GM23338 (cell line): ENCODE data around the gene SPRED2. TPM values are rescaled to one million over a fixed set of nuclear protein-coding genes. Genes with fewer than 3 reads are reported as not detected.

ENCODE experiments used
- ATAC-seq: fragments of 200-7000 bp; cut with Tn5 transposase; 3 replicates; pipeline ENCODE4 v1.9.1; 2020
- DNase-seq: peaks from one replicate; pipeline ENCODE4 v3.0.0-alpha.2; 2015; ENCODE audit warnings: low spot score
- H2AFZ ChIP-seq: fragments of 200-600 bp; sonication (generic); 2 replicates; pipeline ENCODE4 v1.8.0; 2016; ENCODE audit warnings: antibody characterized with exemption, mild to moderate bottlenecking, moderate library complexity
- H3F3A ChIP-seq: fragments of 200-600 bp; sonication (generic); replicated peaks from 2 replicates; pipeline ENCODE4 v1.8.0; 2017; ENCODE audit warnings: antibody characterized with exemption, mixed run types, low read depth
- H3K27ac ChIP-seq: fragments of 200-600 bp; sonication (generic); 2 replicates; pipeline ENCODE4 v1.6.1; 2016; ENCODE audit warnings: low read depth
- H3K27me3 ChIP-seq: fragments of 200-600 bp; sonication (generic); 2 replicates; pipeline ENCODE4 v1.8.0; 2016; ENCODE audit warnings: mild to moderate bottlenecking, mixed run types, moderate library complexity; ENCODE audit not compliant: insufficient read depth
- H3K36me3 ChIP-seq: fragments of 200-600 bp; sonication (generic); 2 replicates; pipeline ENCODE4 v1.8.0; 2016; ENCODE audit warnings: mild to moderate bottlenecking; ENCODE audit not compliant: insufficient read depth
- H3K4me1 ChIP-seq: fragments of 200-600 bp; sonication (generic); 2 replicates; pipeline ENCODE4 v1.8.0; 2016; ENCODE audit warnings: mild to moderate bottlenecking, moderate library complexity; ENCODE audit not compliant: insufficient read depth
- H3K4me2 ChIP-seq: fragments of 200-600 bp; sonication (generic); 2 replicates; pipeline ENCODE4 v1.7.1; 2017; ENCODE audit warnings: mixed run types
- H3K4me3 ChIP-seq: fragments of 200-600 bp; sonication (generic); 2 replicates; pipeline ENCODE4 v1.6.1; 2016; ENCODE audit warnings: mixed run types
- H3K79me2 ChIP-seq: fragments of 200-600 bp; sonication (generic); replicated peaks from 2 replicates; pipeline ENCODE4 v1.8.0; 2017; ENCODE audit warnings: mild to moderate bottlenecking; ENCODE audit not compliant: insufficient read depth
- H3K9me2 ChIP-seq: fragments of 200-600 bp; sonication (generic); 2 replicates; pipeline ENCODE4 v1.8.0; 2017; ENCODE audit not compliant: insufficient read depth
- H4K20me1 ChIP-seq: fragments of 200-600 bp; sonication (generic); replicated peaks from 2 replicates; pipeline ENCODE4 v1.8.0; 2017; ENCODE audit warnings: mild to moderate bottlenecking; ENCODE audit not compliant: insufficient read depth
- H3K27ac Mint-ChIP-seq: 2 replicates; pipeline ENCODE4 v1.8.0; 2020; ENCODE audit warnings: inconsistent platforms, mild to moderate bottlenecking, moderate library complexity, mixed read lengths
- H3K27me3 Mint-ChIP-seq: 3 replicates; pipeline ENCODE4 v1.8.0; 2022; ENCODE audit warnings: low read depth, mild to moderate bottlenecking, moderate library complexity, mixed read lengths, inconsistent platforms; ENCODE audit not compliant: insufficient read depth, poor library complexity
- H3K36me3 Mint-ChIP-seq: 3 replicates; pipeline ENCODE4 v1.8.0; 2021; ENCODE audit warnings: low read depth, mild to moderate bottlenecking, inconsistent platforms, moderate library complexity, mixed read lengths
- H3K4me1 Mint-ChIP-seq: 3 replicates; pipeline ENCODE4 v1.8.0; 2020; ENCODE audit warnings: mild to moderate bottlenecking, inconsistent platforms, mixed read lengths
- H3K4me3 Mint-ChIP-seq: 3 replicates; pipeline ENCODE4 v1.8.0; 2021; ENCODE audit warnings: moderate library complexity, mild to moderate bottlenecking, inconsistent platforms, mixed read lengths
- H3K9me3 Mint-ChIP-seq: 3 replicates; pipeline ENCODE4 v1.8.0; 2020; ENCODE audit warnings: moderate library complexity, mild to moderate bottlenecking, inconsistent platforms, mixed read lengths
- CREB1 ChIP-seq: fragments of 250-450 bp; sonication (Bioruptor Pico); IDR thresholded peaks from 2 replicates; pipeline ENCODE4 v1.5.0; 2020; ENCODE audit warnings: low read depth, mild to moderate bottlenecking, moderate library complexity
- EZH2 ChIP-seq: fragments of 200-600 bp; sonication (generic); IDR thresholded peaks from one replicate; pipeline ENCODE4 v1.8.0; 2017; ENCODE audit warnings: antibody characterized with exemption, mild to moderate bottlenecking, low read depth; ENCODE audit not compliant: unreplicated experiment
- EZH2phosphoT487 ChIP-seq: fragments of 200-600 bp; sonication (generic); IDR thresholded peaks from one replicate; pipeline ENCODE4 v1.8.1; 2018; ENCODE audit warnings: antibody characterized with exemption; ENCODE audit not compliant: unreplicated experiment
- JUNB ChIP-seq: IDR thresholded peaks from one replicate; pipeline ENCODE4 v1.6.1; 2016; ENCODE audit warnings: antibody characterized with exemption; ENCODE audit not compliant: unreplicated experiment
- NANOG ChIP-seq: IDR thresholded peaks from 2 replicates; pipeline ENCODE4 v1.6.1; 2016; ENCODE audit warnings: antibody characterized with exemption, borderline replicate concordance
- POLR2AphosphoS5 ChIP-seq: IDR thresholded peaks from 2 replicates; pipeline ENCODE4 v1.6.1; 2016; ENCODE audit warnings: antibody characterized with exemption, low read depth
- STAT1 ChIP-seq: IDR thresholded peaks from one replicate; pipeline ENCODE4 v1.6.1; 2016; ENCODE audit warnings: antibody characterized with exemption; ENCODE audit not compliant: unreplicated experiment
- ZNF114 ChIP-seq: fragments of 250-450 bp; sonication (Bioruptor Pico); IDR thresholded peaks from 2 replicates; pipeline ENCODE4 v1.5.0; 2020; ENCODE audit warnings: mild to moderate bottlenecking, moderate library complexity
- ZNF331 ChIP-seq: fragments of 250-450 bp; sonication (Bioruptor Pico); IDR thresholded peaks from 2 replicates; pipeline ENCODE4 v1.5.0; 2020; ENCODE audit warnings: low read depth, mild to moderate bottlenecking, moderate library complexity
- polyA plus RNA-seq: library from polyadenylated mRNA; unstranded; fragments of >200 nt; fragmentation: Nextera tagmentation; extraction: Ambion mirVana; gene quantifications from 2 replicates; pipeline ENCODE4 v1.2.1, GENCODE V29; 2016
- total RNA-seq: library from RNA; depleted of rRNA; stranded (reverse); fragments of >200 nt; shearing (Covaris generic); gene quantifications from 2 replicates; pipeline ENCODE4 v1.2.3, GENCODE V29; 2014
- TF ChIP-seq, protein P1 (sequence below), 2 experiments: fragments of 200-600 bp in 1 of 2; sonication (generic) in 1 of 2; conservative IDR thresholded peaks; 2 replicates each; pipeline versions ENCODE4 v1.5.1 to v1.6.1; 2016 to 2017; ENCODE audit warnings: antibody characterized with exemption in 2 of 2, low read depth in 2 of 2, mild to moderate bottlenecking in 2 of 2, moderate library complexity in 1 of 2
- TF ChIP-seq, protein P2 (sequence below): IDR thresholded peaks from 2 replicates; pipeline ENCODE4 v1.6.1; 2016; ENCODE audit warnings: antibody characterized with exemption
- TF ChIP-seq, protein P3 (sequence below): fragments of 250-450 bp; sonication (Bioruptor Pico); IDR thresholded peaks from 2 replicates; pipeline ENCODE4 v1.5.0; 2020; ENCODE audit warnings: mild to moderate bottlenecking, moderate library complexity
- TF ChIP-seq, protein P4 (sequence below): IDR thresholded peaks from one replicate; pipeline ENCODE4 v1.6.1; 2018; ENCODE audit warnings: antibody characterized with exemption; ENCODE audit not compliant: unreplicated experiment

Gene SPRED2
- total and polyA plus RNA-seq, 2 experiments from 2014 or later = 8.7 to 13.0 TPM

DNA sequence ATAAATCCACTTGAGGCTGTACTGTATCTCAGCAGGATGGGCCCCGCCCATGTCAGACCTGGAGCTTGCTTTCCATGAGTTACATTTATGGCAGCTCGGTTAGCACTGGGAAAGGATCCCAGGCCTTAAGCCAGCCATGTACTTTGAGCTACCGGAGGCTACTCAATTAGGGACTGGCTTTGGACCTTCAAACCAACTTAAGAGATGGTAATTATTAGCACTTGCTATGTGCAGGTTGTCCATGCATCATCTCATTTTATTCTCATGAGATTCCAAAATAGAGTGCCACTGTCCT lies 140.3 kb downstream of the SPRED2 start:
- Histone ChIP-seq H3K27ac (no peak overlapping the region), H3K27me3 (0 out of 2 replicates have a peak, but pooled peaks cover 4% of the 10 kb centered on the region), H3K4me2 (no peak overlapping the region), H3K79me2 (no peaks in the 10 kb centered on the region), H3K9me2 (no peaks in the 10 kb centered on the region), H3K4me1 (no peaks in the 10 kb centered on the region), H3F3A (no peaks in the 10 kb centered on the region), H3K4me3 (no peak overlapping the region), H2AFZ (no peak overlapping the region), H3K36me3 (no peaks in the 10 kb centered on the region), H4K20me1 (peaks cover 2% of the 10 kb centered on the region)
- no peaks in the 10 kb centered on the region for H3K9me3 Mint-ChIP-seq
- peaks cover 21% of the 10 kb centered on the region for H3K4me1 Mint-ChIP-seq
- peaks cover 7% of the 10 kb centered on the region for H3K27me3 Mint-ChIP-seq
- no peak overlapping the region for H3K4me3 Mint-ChIP-seq
- H3K36me3 Mint-ChIP-seq = no peaks in the 10 kb centered on the region
- TF ChIP-seq, protein P1, sequence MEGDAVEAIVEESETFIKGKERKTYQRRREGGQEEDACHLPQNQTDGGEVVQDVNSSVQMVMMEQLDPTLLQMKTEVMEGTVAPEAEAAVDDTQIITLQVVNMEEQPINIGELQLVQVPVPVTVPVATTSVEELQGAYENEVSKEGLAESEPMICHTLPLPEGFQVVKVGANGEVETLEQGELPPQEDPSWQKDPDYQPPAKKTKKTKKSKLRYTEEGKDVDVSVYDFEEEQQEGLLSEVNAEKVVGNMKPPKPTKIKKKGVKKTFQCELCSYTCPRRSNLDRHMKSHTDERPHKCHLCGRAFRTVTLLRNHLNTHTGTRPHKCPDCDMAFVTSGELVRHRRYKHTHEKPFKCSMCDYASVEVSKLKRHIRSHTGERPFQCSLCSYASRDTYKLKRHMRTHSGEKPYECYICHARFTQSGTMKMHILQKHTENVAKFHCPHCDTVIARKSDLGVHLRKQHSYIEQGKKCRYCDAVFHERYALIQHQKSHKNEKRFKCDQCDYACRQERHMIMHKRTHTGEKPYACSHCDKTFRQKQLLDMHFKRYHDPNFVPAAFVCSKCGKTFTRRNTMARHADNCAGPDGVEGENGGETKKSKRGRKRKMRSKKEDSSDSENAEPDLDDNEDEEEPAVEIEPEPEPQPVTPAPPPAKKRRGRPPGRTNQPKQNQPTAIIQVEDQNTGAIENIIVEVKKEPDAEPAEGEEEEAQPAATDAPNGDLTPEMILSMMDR (conservative IDR thresholded peaks at IDR 0.05; ENCODE audit: low read depth in 2 of 2) = no peak
- TF ChIP-seq, protein P2, sequence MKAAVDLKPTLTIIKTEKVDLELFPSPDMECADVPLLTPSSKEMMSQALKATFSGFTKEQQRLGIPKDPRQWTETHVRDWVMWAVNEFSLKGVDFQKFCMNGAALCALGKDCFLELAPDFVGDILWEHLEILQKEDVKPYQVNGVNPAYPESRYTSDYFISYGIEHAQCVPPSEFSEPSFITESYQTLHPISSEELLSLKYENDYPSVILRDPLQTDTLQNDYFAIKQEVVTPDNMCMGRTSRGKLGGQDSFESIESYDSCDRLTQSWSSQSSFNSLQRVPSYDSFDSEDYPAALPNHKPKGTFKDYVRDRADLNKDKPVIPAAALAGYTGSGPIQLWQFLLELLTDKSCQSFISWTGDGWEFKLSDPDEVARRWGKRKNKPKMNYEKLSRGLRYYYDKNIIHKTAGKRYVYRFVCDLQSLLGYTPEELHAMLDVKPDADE = no peak
- TF ChIP-seq NANOG = no peak
- TF ChIP-seq POLR2AphosphoS5 = no peak
- TF ChIP-seq, protein P3, sequence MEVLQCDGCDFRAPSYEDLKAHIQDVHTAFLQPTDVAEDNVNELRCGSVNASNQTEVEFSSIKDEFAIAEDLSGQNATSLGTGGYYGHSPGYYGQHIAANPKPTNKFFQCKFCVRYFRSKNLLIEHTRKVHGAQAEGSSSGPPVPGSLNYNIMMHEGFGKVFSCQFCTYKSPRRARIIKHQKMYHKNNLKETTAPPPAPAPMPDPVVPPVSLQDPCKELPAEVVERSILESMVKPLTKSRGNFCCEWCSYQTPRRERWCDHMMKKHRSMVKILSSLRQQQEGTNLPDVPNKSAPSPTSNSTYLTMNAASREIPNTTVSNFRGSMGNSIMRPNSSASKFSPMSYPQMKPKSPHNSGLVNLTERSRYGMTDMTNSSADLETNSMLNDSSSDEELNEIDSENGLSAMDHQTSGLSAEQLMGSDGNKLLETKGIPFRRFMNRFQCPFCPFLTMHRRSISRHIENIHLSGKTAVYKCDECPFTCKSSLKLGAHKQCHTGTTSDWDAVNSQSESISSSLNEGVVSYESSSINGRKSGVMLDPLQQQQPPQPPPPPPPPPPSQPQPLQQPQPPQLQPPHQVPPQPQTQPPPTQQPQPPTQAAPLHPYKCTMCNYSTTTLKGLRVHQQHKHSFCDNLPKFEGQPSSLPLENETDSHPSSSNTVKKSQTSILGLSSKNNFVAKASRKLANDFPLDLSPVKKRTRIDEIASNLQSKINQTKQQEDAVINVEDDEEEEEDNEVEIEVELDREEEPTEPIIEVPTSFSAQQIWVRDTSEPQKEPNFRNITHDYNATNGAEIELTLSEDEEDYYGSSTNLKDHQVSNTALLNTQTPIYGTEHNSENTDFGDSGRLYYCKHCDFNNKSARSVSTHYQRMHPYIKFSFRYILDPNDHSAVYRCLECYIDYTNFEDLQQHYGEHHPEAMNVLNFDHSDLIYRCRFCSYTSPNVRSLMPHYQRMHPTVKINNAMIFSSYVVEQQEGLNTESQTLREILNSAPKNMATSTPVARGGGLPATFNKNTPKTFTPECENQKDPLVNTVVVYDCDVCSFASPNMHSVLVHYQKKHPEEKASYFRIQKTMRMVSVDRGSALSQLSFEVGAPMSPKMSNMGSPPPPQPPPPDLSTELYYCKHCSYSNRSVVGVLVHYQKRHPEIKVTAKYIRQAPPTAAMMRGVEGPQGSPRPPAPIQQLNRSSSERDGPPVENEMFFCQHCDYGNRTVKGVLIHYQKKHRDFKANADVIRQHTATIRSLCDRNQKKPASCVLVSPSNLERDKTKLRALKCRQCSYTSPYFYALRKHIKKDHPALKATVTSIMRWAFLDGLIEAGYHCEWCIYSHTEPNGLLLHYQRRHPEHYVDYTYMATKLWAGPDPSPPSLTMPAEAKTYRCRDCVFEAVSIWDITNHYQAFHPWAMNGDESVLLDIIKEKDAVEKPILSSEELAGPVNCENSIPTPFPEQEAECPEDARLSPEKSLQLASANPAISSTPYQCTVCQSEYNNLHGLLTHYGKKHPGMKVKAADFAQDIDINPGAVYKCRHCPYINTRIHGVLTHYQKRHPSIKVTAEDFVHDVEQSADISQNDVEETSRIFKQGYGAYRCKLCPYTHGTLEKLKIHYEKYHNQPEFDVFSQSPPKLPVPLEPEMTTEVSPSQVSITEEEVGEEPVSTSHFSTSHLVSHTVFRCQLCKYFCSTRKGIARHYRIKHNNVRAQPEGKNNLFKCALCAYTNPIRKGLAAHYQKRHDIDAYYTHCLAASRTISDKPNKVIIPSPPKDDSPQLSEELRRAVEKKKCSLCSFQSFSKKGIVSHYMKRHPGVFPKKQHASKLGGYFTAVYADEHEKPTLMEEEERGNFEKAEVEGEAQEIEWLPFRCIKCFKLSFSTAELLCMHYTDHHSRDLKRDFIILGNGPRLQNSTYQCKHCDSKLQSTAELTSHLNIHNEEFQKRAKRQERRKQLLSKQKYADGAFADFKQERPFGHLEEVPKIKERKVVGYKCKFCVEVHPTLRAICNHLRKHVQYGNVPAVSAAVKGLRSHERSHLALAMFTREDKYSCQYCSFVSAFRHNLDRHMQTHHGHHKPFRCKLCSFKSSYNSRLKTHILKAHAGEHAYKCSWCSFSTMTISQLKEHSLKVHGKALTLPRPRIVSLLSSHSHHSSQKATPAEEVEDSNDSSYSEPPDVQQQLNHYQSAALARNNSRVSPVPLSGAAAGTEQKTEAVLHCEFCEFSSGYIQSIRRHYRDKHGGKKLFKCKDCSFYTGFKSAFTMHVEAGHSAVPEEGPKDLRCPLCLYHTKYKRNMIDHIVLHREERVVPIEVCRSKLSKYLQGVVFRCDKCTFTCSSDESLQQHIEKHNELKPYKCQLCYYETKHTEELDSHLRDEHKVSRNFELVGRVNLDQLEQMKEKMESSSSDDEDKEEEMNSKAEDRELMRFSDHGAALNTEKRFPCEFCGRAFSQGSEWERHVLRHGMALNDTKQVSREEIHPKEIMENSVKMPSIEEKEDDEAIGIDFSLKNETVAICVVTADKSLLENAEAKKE (CRISPR knock-in tag) = no peak
- TF ChIP-seq EZH2phosphoT487 = no peak
- no peak for TF ChIP-seq JUNB
- TF ChIP-seq ZNF331 (CRISPR knock-in tag) = no peak
- no peak for TF ChIP-seq STAT1
- no peak for TF ChIP-seq EZH2
- TF ChIP-seq ZNF114 (CRISPR knock-in tag) = no peak
- TF ChIP-seq CREB1 (CRISPR knock-in tag) = no peak
- TF ChIP-seq, protein P4, sequence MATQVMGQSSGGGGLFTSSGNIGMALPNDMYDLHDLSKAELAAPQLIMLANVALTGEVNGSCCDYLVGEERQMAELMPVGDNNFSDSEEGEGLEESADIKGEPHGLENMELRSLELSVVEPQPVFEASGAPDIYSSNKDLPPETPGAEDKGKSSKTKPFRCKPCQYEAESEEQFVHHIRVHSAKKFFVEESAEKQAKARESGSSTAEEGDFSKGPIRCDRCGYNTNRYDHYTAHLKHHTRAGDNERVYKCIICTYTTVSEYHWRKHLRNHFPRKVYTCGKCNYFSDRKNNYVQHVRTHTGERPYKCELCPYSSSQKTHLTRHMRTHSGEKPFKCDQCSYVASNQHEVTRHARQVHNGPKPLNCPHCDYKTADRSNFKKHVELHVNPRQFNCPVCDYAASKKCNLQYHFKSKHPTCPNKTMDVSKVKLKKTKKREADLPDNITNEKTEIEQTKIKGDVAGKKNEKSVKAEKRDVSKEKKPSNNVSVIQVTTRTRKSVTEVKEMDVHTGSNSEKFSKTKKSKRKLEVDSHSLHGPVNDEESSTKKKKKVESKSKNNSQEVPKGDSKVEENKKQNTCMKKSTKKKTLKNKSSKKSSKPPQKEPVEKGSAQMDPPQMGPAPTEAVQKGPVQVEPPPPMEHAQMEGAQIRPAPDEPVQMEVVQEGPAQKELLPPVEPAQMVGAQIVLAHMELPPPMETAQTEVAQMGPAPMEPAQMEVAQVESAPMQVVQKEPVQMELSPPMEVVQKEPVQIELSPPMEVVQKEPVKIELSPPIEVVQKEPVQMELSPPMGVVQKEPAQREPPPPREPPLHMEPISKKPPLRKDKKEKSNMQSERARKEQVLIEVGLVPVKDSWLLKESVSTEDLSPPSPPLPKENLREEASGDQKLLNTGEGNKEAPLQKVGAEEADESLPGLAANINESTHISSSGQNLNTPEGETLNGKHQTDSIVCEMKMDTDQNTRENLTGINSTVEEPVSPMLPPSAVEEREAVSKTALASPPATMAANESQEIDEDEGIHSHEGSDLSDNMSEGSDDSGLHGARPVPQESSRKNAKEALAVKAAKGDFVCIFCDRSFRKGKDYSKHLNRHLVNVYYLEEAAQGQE = no peak
- H3K27ac Mint-ChIP-seq = no peak overlapping the region
- ATAC-seq (no peak), DNase-seq (no peak)
